HepG2 (cell line): ENCODE data around the gene GATA5.

ENCODE experiments used
- ASH2L ChIP-seq: fragments of 300-600, 200-600 bp; sonication (generic); IDR thresholded peaks from 2 replicates; pipeline ENCODE4 v1.7.0; 2017; ENCODE audit warnings: low read depth, mild to moderate bottlenecking, moderate library complexity, mixed read lengths, low read length; ENCODE audit not compliant: insufficient read length
- MAFF ChIP-seq: IDR thresholded peaks from 2 replicates; pipeline ENCODE4 v1.6.1; 2011; ENCODE audit warnings: low read depth, low read length, improper control_type of control experiment
- NR3C1 ChIP-seq: sonication (generic); formaldehyde crosslinking; IDR thresholded peaks from 2 replicates; pipeline ENCODE4 v1.4.0; 2020; ENCODE audit warnings: missing genetic modification reagents
- POLR2AphosphoS5 ChIP-seq: IDR thresholded peaks from 2 replicates; pipeline ENCODE4 v1.6.1; 2012; ENCODE audit warnings: low read depth, low read length
- TCF7L2 ChIP-seq: IDR thresholded peaks from 2 replicates; pipeline ENCODE4 v1.6.1; 2011; ENCODE audit warnings: mild to moderate bottlenecking, low read depth, low read length, moderate library complexity
- ZNF616 ChIP-seq: sonication (generic); formaldehyde crosslinking; IDR thresholded peaks from 2 replicates; pipeline ENCODE4 v1.5.0; 2020; ENCODE audit warnings: low read depth, mild to moderate bottlenecking, missing genetic modification reagents
- TF ChIP-seq, protein P1 (sequence below): sonication (generic); formaldehyde crosslinking; IDR thresholded peaks from 2 replicates; pipeline ENCODE4 v1.5.0; 2020; ENCODE audit warnings: mild to moderate bottlenecking, missing genetic modification reagents, moderate library complexity

DNA sequence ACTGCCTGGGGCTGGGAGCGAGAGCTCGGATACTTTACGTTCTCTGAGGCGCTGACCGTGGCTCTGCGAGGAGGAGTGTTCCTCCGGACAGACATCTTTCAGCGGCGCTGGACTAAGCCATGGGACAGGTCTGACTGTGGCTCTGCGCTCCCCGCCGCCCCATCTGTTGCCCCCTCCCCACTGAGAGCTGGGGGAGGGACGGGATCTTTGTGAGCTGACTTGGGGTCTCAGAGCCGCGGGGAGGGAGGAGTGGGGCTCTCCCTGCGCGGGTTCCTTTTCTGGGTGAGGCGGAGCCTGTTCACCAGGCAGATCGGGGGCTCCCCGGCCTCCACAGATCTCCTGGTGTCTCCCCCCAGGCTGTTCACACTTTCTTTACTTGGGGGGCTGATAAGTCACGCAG is 11.3 kb upstream of the GATA5 start:
- TF ChIP-seq MAFF = no peak
- no peak for TF ChIP-seq NR3C1 (CRISPR knock-in tag)
- no peak for TF ChIP-seq TCF7L2
- TF ChIP-seq, protein P1, sequence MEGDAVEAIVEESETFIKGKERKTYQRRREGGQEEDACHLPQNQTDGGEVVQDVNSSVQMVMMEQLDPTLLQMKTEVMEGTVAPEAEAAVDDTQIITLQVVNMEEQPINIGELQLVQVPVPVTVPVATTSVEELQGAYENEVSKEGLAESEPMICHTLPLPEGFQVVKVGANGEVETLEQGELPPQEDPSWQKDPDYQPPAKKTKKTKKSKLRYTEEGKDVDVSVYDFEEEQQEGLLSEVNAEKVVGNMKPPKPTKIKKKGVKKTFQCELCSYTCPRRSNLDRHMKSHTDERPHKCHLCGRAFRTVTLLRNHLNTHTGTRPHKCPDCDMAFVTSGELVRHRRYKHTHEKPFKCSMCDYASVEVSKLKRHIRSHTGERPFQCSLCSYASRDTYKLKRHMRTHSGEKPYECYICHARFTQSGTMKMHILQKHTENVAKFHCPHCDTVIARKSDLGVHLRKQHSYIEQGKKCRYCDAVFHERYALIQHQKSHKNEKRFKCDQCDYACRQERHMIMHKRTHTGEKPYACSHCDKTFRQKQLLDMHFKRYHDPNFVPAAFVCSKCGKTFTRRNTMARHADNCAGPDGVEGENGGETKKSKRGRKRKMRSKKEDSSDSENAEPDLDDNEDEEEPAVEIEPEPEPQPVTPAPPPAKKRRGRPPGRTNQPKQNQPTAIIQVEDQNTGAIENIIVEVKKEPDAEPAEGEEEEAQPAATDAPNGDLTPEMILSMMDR (CRISPR knock-in tag) = no peak
- no peak for TF ChIP-seq ZNF616 (CRISPR knock-in tag)
- TF ChIP-seq POLR2AphosphoS5 = no peak
- no peak for TF ChIP-seq ASH2L
